ENCODE measurements around the gene RPL29.

Gene RPL29

DNA sequence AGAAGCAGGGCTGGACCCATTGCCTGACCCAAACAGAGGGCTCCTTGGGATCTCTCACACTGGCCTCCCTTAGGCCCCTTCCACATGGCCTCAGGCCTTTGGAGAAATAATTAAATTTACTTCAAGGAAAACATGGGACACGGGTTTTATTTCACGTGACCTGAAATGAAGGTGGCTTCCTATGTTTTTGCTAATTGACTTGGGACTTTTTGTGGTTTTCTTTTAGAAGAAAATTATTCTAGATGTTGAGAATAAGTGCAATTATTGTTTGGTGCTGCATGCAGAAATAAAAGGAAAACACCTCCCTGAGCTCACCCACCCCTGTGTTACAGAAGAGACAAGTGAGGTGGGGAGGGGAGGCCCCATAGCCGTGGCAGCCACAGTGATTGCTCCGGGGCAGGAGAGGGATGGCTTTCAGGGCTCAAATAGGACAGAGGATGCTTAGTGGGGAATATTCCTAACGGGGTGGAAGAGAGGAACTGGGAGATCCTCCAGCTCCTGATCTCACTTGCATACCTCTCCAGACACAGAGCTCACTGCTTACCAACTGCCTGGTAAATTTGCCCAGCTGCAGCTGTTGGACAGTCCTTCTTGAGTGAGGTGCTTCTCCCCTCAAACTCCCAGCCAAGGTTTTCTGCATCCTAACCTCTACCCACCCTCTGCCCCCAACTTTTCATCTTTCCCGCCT is 29.2 kb upstream of the RPL29 start:
- no peak for DNase-seq

GRCh38 chr3:52023860-52024764 is 28.4 kb upstream of the RPL29 start:
- DNase-seq, result no peak

- DNase-seq, result no peak
Observed at GRCh38 chr3:52023101-52023770, 27.5 kb upstream of the RPL29 start.

- peak; percentile 39 for DNase-seq
Observed at GRCh38 chr3:52022323-52023100, 26.8 kb upstream of the RPL29 start.

- peak; percentile 81 for DNase-seq
Observed at GRCh38 chr3:52021489-52022268, 26.0 kb upstream of the RPL29 start.

- no peak for DNase-seq
Observed at GRCh38 chr3:52020796-52021195, 25.1 kb upstream of the RPL29 start.

- no peak for DNase-seq
Observed at GRCh38 chr3:52019352-52020080, 23.8 kb upstream of the RPL29 start.

DNA sequence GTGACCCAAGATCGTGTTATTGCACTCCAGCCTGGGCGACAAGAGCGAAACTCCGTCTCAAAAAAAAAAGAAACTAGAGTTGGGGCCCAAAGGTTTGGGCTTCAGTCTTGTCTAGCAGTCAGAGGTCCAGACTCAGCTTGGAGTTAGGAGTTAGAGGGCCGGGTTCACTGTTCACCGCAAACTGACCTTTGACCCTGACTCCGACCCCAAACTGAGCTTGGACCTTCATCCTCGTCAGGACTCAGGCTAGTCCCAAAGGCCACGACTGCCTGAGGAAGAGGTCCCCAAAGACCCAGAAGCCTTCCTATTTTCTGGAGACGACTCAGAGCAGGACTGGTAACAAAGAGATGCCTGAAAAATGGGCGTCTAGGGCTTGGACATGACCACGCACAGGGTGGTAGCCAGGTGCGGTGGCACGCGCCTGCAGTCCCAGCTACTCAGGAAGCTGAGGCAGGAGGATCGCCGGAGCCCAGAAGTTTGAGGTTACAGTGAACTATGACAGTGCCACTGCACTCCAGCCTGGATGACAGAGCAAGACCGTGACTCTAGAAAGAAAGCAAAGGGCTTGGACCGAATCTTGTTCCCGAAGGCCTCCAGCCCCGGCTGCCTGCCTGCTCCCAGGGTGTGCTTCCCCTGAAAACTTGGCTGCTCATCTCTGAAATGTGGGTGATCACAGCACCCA is 22.8 kb upstream of the RPL29 start:
- DNase-seq, result no peak

DNA sequence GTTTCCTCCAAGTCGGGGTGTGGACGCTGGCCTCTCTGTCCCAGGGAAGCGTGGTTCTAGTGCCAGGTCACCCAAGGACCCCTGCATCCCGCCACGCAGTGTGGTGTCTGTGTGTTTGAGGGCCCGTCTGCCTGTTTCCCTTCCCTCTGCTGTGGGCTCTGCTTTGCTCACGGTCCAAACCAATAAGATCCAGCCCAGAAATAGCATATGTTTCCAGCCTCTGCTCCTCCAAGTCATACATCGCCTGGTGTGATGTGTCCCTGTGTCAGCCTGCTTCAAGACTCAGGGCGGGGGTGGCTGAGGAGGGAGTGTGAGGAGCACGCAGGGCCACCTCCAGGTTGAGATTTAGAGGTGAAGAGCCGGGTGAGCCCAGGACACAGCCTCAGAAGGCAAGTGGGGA is 21.9 kb upstream of the RPL29 start:
- DNase-seq, result no peak

DNA sequence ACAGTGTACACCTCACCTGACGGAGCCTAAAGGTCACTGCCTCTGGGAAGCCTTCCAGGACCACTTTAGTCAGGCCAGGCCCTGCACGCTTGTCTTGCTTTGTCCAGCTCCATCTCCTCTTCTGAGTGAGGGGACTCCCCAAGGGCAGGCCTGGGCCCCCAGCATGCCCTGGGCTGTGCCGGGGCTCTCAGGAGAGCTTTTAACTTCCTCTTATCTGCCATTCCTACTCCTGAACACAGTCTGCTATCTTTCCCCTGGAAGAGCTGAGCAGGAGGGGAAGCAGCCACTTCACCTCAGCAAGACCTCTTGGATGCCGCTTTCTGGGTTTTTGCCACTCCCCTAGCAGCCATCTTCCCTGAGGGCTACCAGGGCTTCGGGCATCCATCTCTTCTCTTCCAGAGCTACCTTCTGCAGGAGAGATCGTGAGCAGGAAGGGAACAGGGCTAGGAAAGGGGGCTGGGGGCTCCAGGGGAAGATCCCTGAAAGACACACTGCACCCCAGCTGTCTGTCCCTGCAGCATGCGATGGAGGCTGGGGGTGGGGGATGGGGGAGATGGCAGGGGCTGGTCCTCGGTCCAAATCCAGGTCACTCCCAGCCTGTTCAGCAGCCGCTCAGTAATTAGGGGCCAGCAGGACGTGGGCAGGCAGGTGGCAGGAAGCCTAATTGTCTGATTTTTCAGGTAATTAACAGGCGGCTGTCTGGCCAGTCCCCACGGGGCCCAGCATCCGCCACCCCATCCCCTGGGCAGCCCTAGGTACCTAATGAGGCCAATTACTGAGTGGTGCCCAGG is 19.9 kb upstream of the RPL29 start:
- no peak for DNase-seq

DNA sequence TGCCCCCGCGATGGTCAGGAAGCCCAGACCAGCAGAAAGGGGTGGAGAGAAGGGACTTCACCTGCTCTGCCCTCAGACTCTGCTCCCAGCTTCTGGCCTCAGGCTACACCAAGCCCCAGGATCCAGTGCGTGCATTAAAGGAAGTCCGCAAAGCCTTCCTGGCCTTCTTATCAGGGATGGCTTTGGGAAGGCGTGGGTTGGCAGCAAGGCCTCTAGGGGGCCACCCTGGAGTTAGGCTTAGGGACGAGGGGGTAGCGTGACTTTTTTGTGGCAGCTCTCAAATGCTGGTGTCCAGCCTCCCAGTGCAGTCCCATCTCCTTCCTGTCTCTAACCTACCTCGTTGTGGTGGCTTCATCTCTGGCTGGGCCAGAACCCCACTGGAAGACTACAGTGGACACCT is 18.9 kb upstream of the RPL29 start:
- no peak for DNase-seq

- no peak for DNase-seq
Observed at GRCh38 chr3:52013802-52014598, 18.3 kb upstream of the RPL29 start.

GRCh38 chr3:52012699-52013098 is 17.0 kb upstream of the RPL29 start:
- no peak for DNase-seq

GRCh38 chr3:52010431-52010830 is 14.7 kb upstream of the RPL29 start:
- no peak for DNase-seq

- no peak for DNase-seq
Observed at GRCh38 chr3:52007291-52007690, 11.6 kb upstream of the RPL29 start.

DNA sequence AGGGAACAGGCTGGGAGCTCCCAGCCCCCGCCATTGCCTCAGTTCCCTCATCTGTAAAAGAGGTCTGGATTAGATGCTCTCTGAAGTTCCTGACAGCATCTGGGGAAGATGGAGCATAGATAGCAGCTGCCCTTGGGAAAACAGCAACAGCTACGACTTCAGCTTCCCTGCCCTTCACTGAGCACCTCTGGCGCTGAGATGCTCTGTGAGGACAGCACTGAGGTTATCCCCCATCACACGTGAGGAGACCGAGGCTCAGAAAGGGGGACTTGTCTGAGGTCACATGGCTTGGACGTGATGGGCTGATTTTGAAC is 11.1 kb upstream of the RPL29 start:
- DNase-seq, result no peak

DNA sequence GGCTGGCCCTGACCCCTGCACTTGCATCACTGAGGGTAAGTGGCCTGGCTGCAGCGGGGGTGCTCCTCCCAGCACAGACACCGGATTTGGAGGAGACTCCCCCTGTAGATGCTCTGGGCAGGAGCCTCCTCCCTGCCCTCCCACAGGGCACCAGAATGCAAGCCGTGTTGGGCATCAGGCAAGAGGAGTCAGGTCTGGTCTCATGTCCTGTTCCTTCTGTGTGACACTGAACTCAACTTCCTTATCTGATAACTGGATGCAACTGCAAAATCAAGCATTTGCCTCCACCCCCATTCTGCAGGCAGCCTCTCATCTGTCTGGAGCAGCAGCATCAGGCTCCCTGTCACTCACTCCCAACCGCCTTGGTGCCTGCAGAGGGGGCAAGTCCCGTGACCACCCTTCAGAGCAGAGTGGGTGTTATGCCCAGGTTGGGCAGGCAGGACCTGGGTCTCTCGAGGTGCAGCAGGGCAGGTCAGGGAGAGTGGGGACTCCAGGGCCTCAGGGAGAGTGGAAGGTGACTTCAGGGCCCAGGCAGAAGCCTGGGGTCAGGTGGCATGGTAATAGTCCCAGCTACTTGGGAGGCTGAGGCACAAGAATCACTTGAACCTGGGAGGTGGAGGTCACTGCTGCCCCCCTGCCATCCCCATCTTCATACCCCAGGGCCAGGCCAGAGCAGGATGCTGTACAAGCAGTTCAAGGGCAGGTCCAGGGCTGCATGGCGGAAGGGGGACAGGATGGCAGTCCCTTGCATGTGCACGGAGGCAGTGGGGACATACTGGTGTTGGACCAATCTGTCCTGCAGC is 10.5 kb upstream of the RPL29 start:
- no peak for DNase-seq

GRCh38 chr3:52005571-52005986 is 9.9 kb upstream of the RPL29 start:
- peak; percentile 53 for DNase-seq

Measured in NCI-H2171 treated with DMSO at 0.1 percent for 48 hours (cell line).